T-helper 1 cell treated with Interleukin-12 subunit alpha and Interleukin-12 subunit beta and Interleukin-4 antibody, amounts not matched to agents 30 ng/mL and 1 ng/mL, for 36 hours (primary cell): ENCODE data around the gene OGA. TPM values are rescaled to one million over a fixed set of nuclear protein-coding genes. Genes with fewer than 3 reads are reported as not detected.

ENCODE experiments used
- intact Hi-C: fragments of 100-400 bp; cut with micrococcal nuclease; formaldehyde crosslinking; loops from one replicate; pipeline ENCODE4 v1.15.1; 2024
- total RNA-seq: library from RNA; stranded (reverse); gene quantifications from 2 replicates; pipeline ENCODE4 v1.2.3, GENCODE V29; 2022

Gene OGA
- total RNA-seq, 1 donor from 2014 or later = 151 TPM

DNA sequence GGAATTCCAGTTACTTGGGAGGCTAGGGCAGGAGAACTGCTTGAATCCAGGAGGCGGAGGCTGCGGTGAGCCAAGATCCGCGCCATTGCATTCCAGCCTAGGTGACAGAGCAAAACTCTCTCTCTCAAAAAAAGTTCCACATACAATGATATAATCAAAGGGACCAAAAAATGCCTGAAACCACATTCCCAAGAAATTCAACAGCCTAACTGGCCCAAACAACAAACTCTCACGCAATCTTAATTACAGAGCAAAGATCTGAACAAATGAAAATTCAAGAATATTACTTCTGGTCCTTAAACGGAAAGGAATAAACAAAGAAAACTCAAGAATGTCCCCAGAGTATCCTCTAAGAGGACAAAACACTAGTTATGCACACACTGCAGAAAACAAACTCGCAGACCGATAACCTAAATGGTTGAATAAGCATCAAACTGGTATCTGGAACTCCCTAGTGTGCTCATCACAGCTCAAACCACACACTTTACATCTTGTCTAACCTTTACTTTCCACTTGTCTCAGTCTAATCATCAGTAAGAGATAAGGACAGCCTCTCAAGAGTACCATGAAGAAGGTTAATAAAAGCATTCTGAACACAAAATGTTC lies 3.7 kb downstream of the OGA start:
- intact Hi-C loops = loop anchor here (1.0 to 5.0 kb wide), 3 partner anchors 8 to 1442 kb away; partner anchors contain the start of gene GBF1

DNA sequence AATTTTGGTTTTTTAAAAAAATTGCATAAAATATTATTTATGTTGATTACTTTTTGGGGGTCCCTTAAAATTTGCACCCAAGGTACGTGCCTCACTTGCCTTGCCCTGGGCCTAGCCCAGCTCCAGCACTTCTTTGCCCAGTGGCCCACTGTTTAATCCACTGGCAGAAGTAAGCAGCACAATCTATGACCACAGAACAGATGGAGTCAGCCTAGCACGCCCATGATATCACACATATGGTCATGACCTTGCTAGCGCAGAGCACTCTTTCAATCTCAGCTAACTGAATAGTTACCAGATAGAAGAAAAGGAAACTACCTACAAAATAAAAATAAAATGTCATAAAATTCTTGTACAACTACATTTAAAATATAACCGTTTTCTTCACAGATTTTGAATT lies 5.6 kb downstream of the OGA start:
- intact Hi-C loops = no loop called here

DNA sequence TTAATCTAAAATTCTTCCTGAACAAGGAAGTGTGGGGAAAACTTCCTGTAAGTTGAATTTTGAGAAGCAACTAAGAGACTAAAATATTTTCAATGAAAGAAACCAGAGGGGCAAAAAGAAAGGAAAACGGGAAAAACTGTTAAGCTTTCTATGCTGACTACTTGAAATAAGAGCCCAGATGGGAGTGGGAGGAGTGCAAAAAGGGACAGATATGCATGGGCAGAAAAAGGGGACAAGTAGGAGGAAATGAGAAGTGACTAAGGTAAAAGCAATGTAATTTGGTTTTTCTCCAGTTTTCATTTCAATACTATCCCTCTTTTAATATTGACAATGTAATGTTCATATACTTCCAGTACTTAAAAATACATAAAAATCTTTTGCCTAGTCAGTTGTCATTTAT lies 11.1 kb downstream of the OGA start:
- intact Hi-C loops = no loop called here

DNA sequence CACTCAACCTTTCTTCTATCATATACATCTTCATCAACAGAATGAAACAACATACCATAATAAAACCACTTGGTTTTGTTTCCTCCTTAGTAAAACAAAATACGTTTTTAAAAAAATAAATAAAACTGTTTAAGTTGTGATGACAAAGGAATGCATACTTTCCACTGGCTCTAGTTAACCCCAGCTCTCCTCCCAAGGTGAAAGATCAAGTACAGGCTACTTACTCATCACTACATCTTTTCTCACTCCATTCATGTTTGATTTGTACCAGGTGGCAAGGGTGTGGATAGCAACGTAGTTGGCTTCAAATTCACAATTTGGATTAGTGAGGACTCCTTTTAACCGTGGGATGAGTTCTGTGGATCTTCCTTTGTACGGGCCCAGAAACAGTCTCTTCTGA lies 14.7 kb downstream of the OGA start:
- intact Hi-C loops = no loop called here

DNA sequence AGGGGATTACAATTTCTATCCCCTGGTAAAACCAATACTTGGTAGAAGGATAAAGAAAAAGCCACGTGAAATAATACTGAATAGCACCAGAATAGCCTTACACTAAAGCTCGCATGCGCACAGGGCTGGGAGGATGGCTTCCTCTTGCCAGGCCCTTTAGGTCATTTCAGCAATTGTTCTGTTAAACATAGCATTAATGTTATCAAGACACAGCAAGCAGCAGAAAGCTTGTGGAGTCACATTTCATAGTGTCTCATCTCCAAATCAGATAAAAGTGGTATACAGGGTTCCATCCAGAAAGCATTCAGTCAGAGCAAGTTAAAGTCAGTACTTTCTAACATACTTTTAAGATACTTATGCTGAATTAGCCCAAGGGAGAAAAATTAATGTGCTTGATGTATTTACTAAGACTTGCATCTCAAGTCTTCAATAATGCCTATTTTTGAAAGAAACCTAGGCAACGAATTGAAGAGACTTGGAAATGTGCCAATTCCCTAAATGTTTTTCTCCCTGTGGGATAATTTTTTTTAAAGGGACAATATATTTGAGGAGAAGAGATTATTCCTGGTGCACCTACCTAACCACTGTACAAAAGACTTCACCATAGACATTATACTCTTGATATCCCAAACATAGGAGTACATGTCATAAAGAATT lies 20.7 kb downstream of the OGA start:
- intact Hi-C loops = no loop called here

DNA sequence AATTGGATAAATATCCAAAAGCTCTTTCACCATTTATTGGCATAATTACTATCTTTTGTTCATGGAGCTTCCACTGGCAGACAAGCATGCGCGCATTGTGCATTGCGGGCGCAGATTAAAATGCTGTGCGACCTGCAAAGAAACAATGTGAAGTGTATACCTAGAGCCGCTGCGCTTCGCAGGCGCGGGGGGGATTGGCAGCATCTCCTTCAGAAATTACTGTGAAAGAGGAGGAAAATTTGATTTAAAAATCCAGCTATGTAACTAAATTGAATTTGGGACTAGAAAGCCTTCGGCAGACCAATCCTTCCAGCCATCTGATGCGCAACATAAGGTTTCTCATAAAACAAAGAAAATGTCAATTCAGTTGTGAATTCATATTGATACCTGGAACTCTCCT lies 24.7 kb downstream of the OGA start:
- intact Hi-C loops = no loop called here

DNA sequence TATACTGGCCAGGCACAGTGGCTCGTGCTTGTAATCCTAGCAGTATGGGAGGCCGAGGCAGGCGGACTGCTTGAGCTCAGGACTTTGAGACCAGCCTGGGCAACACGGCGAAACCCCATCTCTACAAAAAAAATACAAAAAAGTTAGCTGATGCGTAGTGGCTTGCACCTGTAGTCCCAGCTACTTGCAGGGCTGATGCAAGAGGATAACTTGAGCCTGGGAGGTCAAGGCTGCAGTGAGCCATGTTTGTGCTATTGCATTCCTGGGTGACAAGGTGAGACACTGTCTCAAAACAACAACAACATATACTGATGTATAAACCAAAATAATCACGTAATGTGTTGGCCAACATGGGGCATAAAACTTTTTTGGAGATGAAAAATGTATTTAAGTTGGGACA lies 28.6 kb downstream of the OGA start:
- intact Hi-C loops = loop anchor here (10.0 kb wide), 2 partner anchors 725 to 755 kb away; partner anchors contain the start of genes KAZALD1, PDZD7 and SFXN3

DNA sequence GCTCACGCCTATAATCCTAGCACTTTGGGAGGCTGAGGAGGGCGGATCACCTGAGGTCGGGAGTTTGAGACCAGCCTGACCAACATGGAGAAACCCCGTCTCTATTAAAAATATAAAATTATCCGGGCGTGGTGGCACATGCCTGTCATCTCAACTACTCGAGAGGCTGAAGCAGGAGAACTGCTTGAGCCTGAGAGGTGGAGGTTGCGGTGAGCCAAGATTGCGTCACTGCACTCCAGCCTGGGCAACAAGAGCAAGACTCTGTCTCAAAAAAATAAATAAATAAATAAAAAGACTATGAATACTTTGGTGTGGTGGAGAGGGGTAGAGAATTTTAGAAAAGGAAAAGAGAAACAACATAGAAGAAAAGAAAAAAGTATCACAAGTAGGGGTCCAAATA lies 29.0 kb downstream of the OGA start:
- intact Hi-C loops = loop anchor here (10.0 kb wide), 2 partner anchors 724 to 754 kb away; partner anchors contain the start of genes KAZALD1, PDZD7 and SFXN3

DNA sequence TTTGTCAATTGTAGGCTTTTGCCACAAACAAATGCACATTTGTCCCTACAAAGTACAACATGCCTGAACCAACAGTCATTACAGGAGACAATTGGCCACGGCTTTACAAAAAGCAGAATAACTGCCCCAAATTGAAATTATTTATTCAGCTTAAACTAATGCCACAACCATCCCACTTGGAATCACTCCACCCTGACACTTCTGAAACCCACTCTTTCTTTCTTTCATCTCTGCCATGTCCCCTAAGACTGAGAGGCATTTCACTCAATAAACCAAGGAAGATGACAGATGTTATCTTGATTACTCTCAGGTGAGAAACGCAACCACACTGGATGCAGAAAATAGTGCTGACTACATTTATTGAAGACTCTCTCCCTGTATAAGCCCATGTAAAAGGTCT lies 32.4 kb downstream of the OGA start:
- intact Hi-C loops = loop anchor here (10.0 kb wide), 2 partner anchors 721 to 751 kb away; partner anchors contain the start of genes KAZALD1, PDZD7 and SFXN3

DNA sequence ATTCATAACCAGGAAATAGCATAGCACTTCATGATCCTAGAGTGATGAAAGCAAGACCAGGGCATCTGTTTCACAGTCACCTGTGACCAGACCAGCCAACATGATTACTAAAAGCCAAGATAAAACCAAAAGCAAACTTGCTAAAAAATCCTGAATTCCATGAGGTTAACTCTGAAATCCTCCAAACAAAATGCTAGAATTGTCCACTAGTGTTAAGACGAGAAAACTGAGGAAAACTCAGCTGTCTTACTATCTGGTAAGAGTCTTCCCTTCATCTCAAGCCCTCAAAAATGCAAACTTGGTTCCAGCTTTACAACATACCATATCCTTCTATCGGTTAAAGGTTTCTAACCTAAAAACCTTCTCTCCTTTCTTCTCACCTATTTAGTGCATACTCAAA lies 33.7 kb downstream of the OGA start:
- intact Hi-C loops = loop anchor here (10.0 kb wide), 2 partner anchors 720 to 750 kb away; partner anchors contain the start of genes KAZALD1, PDZD7 and SFXN3

DNA sequence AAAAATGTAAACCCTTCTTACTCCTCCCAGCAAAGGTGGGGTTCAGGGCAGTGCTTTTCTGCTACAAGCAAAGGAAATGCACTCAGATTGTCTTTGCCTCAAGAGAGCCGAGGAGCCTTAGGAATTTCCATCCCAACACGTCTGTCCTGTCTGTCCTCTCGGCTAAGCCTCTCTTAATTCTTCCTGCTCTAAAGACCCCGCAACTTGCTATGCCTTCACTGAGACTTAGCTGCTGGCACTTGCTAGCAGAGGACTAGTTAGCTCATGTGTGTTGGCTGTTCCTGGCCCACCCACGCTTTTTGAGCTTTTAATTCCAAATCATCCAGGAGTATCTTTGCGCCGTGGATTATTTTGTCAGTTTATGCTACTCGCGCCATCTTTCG lies 34.5 kb downstream of the OGA start:
- intact Hi-C loops = loop anchor here (1.0 to 10.0 kb wide), 10 partner anchors 35 to 1071 kb away; partner anchors contain the start of genes BORCS7, DPCD, HPS6 and KAZALD1

DNA sequence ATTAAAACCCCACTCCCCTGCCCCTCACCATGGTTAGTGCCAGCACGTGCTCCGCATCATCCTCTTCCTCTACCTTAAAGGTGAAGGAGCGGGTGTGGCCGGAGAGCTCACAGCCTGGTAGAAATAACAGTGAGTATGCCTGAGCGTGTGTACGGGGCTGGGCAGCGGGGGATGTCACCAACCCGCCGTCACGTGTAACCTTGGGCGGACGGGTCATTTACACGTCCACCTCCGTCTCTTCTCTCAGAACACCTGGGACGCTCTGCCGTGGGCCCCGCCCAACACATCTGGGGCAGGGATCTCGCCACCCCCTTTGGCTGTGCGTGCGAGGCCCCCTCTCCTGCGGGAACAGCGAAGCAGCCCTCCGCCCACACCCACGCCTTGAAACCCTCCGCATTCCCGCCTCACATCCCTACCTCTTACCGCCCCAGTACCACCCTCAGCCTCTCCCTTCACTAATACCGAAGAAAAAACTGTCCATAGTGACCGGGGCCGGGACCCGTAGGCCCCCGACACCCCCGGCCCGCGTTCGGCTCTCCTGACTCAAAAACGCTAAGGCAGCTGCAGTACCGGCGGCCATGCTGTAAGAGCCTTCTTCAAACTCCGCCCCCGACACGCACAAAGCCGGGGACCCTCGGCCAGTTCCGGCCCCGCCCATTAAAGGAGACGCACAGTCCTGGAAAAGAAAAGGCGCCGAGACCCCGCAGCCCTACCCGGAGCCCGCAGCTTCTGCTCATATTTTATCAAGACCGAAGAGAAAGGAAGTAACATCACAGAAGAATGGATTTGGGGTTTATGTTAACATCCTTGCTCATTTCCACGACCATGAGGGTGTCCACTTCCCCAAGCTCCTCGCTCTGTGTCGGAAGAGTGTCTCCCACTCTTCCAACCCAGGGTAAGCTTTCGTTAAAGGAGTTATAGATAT lies 35.2 kb downstream of the OGA start, which contains the start of gene NPM3:
TSS of gene NPM3 (minus strand) at position 636 of the 925 bp plus-strand sequence. CDS start at position 580, 56 bp downstream.
- intact Hi-C loops = loop anchor here (1.0 to 10.0 kb wide), 10 partner anchors 35 to 1072 kb away; partner anchors contain the start of genes BORCS7, DPCD, HPS6 and KAZALD1

DNA sequence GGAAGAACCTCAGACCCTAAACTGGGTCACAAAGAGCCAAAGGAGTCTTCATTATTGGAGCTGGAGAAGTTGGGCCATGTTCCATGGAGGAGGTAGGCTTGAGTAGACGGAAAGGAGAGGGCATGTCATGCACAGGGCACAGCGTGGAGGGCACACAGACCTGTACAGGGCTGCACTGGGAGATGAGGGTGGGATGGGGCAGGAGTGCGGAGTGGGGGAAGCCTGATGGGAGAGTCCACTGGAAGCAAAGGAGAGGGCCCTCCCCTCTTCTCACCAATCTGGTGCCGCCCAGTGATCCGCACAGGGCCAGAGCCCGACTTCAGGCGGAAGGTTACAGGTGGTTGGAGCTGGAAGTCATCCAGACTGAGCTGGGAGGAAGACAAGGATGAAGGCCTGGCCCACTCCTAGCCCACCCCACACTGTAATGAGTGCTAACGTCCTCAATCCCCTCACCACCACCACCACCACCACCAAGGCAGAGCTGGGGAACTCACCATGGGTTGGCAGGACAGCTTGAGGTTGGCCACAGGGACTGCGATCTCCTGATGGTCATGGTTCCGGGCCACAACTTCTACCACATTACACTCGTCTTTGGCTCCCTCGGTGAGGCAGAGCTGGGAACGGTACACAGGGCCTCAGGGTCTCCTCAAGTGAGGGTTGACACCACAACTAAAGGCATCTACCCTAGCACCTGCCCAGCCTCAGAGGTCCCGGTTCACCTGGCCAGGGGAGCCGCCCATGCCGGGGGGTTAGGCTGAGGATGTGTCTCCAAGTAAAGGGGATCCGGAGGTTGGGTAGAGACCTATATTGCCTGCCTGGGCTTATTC lies 36.0 kb downstream of the OGA start:
- intact Hi-C loops = loop anchor here (1.0 to 10.0 kb wide), 10 partner anchors 180 to 1073 kb away; partner anchors contain the start of genes BORCS7, HPS6, KAZALD1 and PDZD7

DNA sequence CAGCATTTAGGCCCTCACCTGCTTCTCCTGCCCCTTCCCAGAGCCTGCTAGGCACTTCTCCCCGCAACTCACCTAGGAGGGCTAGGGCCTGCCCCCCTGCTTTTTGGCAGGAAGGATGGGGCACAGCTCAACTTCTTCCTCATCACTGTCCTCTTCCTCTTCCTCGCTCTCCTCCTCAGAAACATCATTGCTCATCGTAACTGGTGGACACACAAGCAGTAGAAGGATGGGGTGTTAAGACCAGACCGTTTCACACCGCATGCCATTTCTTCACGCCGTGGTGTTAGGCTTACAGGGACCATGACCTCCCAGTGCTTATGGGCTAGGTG lies 36.6 kb downstream of the OGA start:
- intact Hi-C loops = loop anchor here (1.0 to 10.0 kb wide), 6 partner anchors 179 to 747 kb away; partner anchors contain the start of genes KAZALD1, PDZD7 and SFXN3

DNA sequence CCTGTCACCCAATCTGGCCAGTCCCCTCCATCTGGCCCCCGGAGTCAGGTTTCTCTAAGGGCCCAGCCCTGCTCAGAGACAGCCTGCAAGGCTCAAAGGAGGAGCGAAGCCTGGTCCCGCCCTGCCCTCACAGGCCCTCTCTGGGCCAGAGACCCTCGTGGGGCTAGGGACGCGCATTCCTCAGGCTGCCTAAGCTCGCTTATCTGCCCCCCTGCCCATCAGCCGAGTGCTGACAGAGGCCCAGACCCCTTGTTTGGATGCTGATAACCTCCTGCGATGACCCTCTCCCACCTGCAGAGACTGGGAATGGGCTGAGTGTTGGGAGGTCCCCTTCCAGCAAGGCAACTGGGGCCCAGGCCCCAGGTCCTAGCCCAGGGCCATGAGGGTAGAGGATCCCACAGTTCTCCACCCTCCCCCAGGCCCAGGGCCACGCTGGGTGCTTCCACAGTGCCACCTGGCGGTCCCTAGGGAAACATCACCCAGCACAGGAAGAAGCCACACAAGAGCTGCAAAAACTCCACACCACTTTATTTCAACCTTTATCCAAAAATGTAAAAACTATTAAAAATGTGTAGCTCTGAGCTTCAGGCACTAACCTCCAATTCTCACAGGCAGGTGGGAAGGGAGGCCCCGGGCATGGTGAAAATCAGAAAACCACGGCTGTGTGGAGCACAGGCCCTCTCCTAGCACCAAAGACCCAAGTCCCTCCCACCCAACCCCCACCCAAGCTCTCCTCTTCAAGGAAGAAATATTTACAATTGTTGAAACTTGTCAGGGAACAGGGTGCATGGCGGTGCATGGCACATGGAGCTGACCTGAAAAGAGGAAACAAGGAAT lies 37.2 kb downstream of the OGA start:
- intact Hi-C loops = loop anchor here (1.0 to 10.0 kb wide), 8 partner anchors 179 to 746 kb away; partner anchors contain the start of genes KAZALD1, PDZD7 and SFXN3

DNA sequence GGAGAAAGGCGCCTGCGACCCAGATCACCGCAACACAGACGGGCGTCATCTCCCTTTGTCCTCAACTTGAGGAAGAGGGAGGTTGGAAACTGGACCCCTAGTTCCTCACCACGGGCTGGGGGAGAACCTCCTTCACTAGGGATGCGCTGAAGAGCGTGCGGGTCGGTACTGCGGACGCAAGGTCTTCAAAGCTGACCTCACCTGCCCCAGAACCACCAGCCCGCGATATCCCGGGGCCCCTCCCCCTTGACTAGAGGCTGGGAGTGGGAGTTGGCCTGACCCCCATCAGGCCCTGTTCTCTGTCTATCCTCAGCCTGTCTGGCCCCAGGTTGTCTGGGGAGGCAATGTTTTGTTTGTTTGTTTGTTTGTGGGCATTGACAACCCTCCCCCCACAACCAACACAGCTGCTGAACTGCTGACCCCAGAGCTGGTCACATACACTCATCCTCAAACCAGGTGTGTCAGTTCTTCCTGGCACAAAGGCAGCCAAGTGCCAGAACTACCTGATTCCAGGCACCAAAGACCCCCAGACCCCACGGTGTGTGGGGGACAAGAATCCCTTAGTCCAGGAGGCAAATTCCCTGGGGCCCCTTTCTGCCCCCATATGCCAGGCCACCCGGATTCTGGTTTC lies 37.9 kb downstream of the OGA start:
- intact Hi-C loops = loop anchor here (1.0 to 10.0 kb wide), 6 partner anchors 230 to 746 kb away; partner anchors contain the start of genes KAZALD1, PDZD7 and SFXN3

DNA sequence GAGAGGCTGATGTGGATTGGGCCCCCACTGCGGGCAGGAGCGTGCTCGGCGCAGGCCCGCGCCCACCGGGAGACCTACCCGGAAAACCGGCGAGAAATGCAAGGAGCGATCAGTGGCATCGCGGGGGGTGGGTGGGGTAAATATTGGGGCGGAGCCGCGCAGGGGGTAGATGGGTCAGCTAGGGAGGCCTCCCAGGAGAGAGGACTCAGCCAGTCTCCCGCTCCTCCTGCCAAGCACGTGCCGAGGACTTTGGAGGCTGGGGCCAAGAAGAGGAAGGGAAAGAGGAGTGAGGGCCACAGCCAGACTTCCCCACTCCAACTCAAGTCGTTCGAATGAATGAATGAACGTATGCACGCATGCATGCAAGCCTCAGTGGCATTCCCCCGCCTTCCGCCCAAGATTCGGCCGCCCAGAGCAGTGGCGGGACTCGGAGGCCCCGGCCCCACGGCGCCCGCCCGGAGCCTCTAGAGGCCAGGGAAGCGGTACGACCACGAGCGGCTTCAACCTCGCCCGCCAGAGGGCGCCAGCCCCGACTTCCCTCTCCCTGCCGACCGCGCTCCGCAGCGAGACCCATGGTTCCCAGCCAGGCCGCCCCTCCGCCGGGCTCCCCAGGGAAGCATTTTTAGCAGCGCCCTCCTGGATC lies 38.6 kb downstream of the OGA start:
- intact Hi-C loops = loop anchor here (1.0 to 10.0 kb wide), 6 partner anchors 231 to 745 kb away; partner anchors contain the start of genes KAZALD1, PDZD7 and SFXN3
